ENCODE results near the gene TIMM13. TPM values are rescaled to one million over a fixed set of nuclear protein-coding genes. Genes with fewer than 3 reads are reported as not detected.

The TIMM13 gene
- total RNA-seq, 6 donors from 2014 or later = 26.2 to 82.3 (median 40.0) TPM

DNA sequence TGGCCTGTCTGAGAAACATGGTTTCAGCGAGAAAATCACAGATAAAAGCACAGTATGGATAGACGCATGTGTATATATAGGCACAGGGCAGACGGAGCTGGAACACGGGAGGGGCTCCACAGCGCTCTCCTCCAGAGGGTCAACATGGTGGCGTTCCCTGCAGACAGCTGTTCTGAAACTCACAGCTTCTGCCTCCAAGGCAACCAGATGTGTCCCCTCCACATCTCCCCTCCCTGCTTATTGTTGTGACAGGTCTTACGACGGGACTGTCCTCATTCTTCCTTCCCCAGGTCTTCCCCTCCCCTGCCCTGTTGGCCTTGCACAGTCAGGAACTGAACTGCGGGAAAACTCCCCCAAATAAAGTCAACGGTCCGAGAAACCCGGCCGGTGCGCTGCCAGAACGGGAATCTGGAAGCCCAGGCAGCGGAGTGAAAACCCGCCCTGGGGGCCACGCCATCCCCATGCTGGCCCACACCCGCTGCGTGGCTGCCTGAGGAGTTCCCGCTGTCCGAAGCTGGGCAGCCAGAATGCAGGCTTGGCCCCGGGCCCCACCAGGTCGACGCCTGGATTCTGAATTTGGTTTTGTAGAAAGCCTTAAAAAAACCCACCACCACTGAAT lies 2.6 kb upstream of the TIMM13 start:
- 90 to 92% methylated on average over 22 to 25 of the region's 25 CpGs for WGBS, 2 donors
- H3K27ac ChIP-seq = no peak overlapping the region

GRCh38 chr19:2428756-2429711 lies 1.6 kb upstream of the TIMM13 start:
- peaks cover 4 to 37% (median 21%) of the 10 kb centered on the region in 4 donors for H3K36me3 ChIP-seq
- H3K27me3 ChIP-seq = no peaks in the 10 kb centered on the region
- no peak for ATAC-seq (ENCODE audit: low FRiP score in 2 of 2)
- peak overlapping the region in 3 of 4 donors; percentile 84 to 98 (median 97) for H3K27ac ChIP-seq
- WGBS, 2 donors = 80 to 84% methylated on average over 24 to 36 of the region's 37 CpGs
- TF ChIP-seq POLR2AphosphoS5 (IDR thresholded peaks at IDR 0.05) = no peak
- TF ChIP-seq POLR2A (IDR thresholded peaks at IDR 0.05) = no peak
- no peak for TF ChIP-seq EP300 (IDR thresholded peaks at IDR 0.05)
- TF ChIP-seq CTCF (IDR thresholded peaks at IDR 0.05) = no peak
- H3K4me1 ChIP-seq = peaks cover 22 to 38% (median 24%) of the 10 kb centered on the region in 4 donors
- H3K9me3 ChIP-seq = no peaks in the 10 kb centered on the region
- peak in 1 of 2 donors; percentile 84 for DNase-seq
- peak overlapping the region in 2 of 4 donors; percentile 79 to 95 for H3K4me3 ChIP-seq

More for the DNA sequence above, 2.6 kb upstream of the TIMM13 start:
- ATAC-seq (ENCODE audit: low FRiP score in 2 of 2) = no peak
- no peak overlapping the region for H3K4me3 ChIP-seq
- H3K36me3 ChIP-seq = peaks cover 4 to 47% (median 29%) of the 10 kb centered on the region in 4 donors
- H3K27me3 ChIP-seq = no peaks in the 10 kb centered on the region
- TF ChIP-seq CTCF (IDR thresholded peaks at IDR 0.05) (no peak), POLR2A (IDR thresholded peaks at IDR 0.05) (no peak), EP300 (IDR thresholded peaks at IDR 0.05) (no peak), POLR2AphosphoS5 (IDR thresholded peaks at IDR 0.05) (no peak)
- DNase-seq = peak in 1 of 2 donors; percentile 78
- H3K4me1 ChIP-seq = peaks cover 21 to 34% (median 23%) of the 10 kb centered on the region in 4 donors
- H3K9me3 ChIP-seq = no peaks in the 10 kb centered on the region

GRCh38 chr19:2428321-2428690 lies 920 bp upstream of the TIMM13 start:
- peak in 1 of 2 donors; percentile 80 for DNase-seq
- Histone ChIP-seq H3K36me3 (peaks cover 4 to 32% (median 20%) of the 10 kb centered on the region in 4 donors), H3K27ac (peak overlapping the region; percentile 84 to 98 (median 94)), H3K4me1 (peaks cover 22 to 42% (median 24%) of the 10 kb centered on the region in 4 donors), H3K4me3 (peak overlapping the region in 3 of 4 donors; percentile 79 to 99 (median 95)), H3K9me3 (no peaks in the 10 kb centered on the region), H3K27me3 (no peaks in the 10 kb centered on the region)
- WGBS, 2 donors = 32 to 63% methylated on average over 14 to 22 of the region's 25 CpGs
- ATAC-seq (ENCODE audit: low FRiP score in 2 of 2) = no peak
- TF ChIP-seq POLR2A (IDR thresholded peaks at IDR 0.05) (no peak), POLR2AphosphoS5 (IDR thresholded peaks at IDR 0.05) (no peak), CTCF (IDR thresholded peaks at IDR 0.05) (no peak), EP300 (IDR thresholded peaks at IDR 0.05) (no peak)

- WGBS, 2 donors = 8% methylated on average over 38 of the region's 66 CpGs; no CpG with 5 or more reads in 1 of the 2 donors
- peak overlapping the region; percentile 84 to 98 (median 94) for H3K27ac ChIP-seq
- H3K9me3 ChIP-seq = no peaks in the 10 kb centered on the region
- peaks cover 22 to 45% (median 24%) of the 10 kb centered on the region in 4 donors for H3K4me1 ChIP-seq
- H3K4me3 ChIP-seq = peak overlapping the region; percentile 79 to 99 (median 87)
- H3K27me3 ChIP-seq = no peaks in the 10 kb centered on the region
- peak; percentile 37 to 86 for DNase-seq
- ATAC-seq (ENCODE audit: low FRiP score in 2 of 2) = peak in 1 of 2 donors; percentile 48
- peaks cover 4 to 29% (median 19%) of the 10 kb centered on the region in 4 donors for H3K36me3 ChIP-seq
- TF ChIP-seq EP300 (IDR thresholded peaks at IDR 0.05) = no peak
- TF ChIP-seq CTCF (IDR thresholded peaks at IDR 0.05) = peak in 1 of 6 experiments; percentile 9
- peak in 1 of 4 donors; percentile 1 for TF ChIP-seq POLR2A (IDR thresholded peaks at IDR 0.05)
Measured at GRCh38 chr19:2426611-2427428, 566 bp downstream of the TIMM13 start.
